HepG2 (cell line): Measurements from ENCODE around the gene PKP1.

Source experiments
- ATF3 ChIP-seq: sonication (generic); formaldehyde crosslinking; IDR thresholded peaks from 2 replicates; pipeline ENCODE4 v1.4.0; 2020; ENCODE audit warnings: missing genetic modification reagents
- E2F5 ChIP-seq: sonication (generic); formaldehyde crosslinking; conservative IDR thresholded peaks from 2 replicates; pipeline ENCODE4 v1.4.0; 2020; ENCODE audit warnings: missing genetic modification reagents
- HMG20A ChIP-seq: IDR thresholded peaks from 2 replicates; pipeline ENCODE4 v1.6.1; 2016; ENCODE audit warnings: borderline replicate concordance
- KDM4B ChIP-seq: sonication (generic); formaldehyde crosslinking; IDR thresholded peaks from 2 replicates; pipeline ENCODE4 v1.4.0; 2020; ENCODE audit warnings: missing genetic modification reagents

GRCh38 chr1:201260236-201260590 is 23.1 kb upstream of the PKP1 start:
- TF ChIP-seq HMG20A (CRISPR knock-in tag) (no peak), E2F5 (CRISPR knock-in tag) (no peak), KDM4B (CRISPR knock-in tag) (no peak), ATF3 (CRISPR knock-in tag) (no peak)
